Fibroblast of mammary gland (primary cell): Measurements from ENCODE around the gene HDLBP.

Experiments used
- DNase-seq: peaks from one replicate; pipeline ENCODE4 v3.0.0-alpha.2; 2010; ENCODE audit warnings: low read depth
- H3K4me3 ChIP-seq: 2 replicates; pipeline ENCODE4 v1.5.1; 2011; ENCODE audit warnings: low read depth, mild to moderate bottlenecking, low read length, moderate library complexity; ENCODE audit not compliant: control insufficient read depth
- CTCF ChIP-seq: conservative IDR thresholded peaks from 2 replicates; pipeline ENCODE4 v1.5.1; 2011; ENCODE audit warnings: low read depth, low read length, inconsistent platforms; ENCODE audit not compliant: control insufficient read depth, insufficient read depth

Gene HDLBP

GRCh38 chr2:241267249-241268067, 48.0 kb downstream of the HDLBP start:
- no peak overlapping the region for H3K4me3 ChIP-seq
- DNase-seq, result no peak
- no peak for TF ChIP-seq CTCF

GRCh38 chr2:241265506-241265905, 50.0 kb downstream of the HDLBP start:
- TF ChIP-seq CTCF, result no peak
- H3K4me3 ChIP-seq, result no peak overlapping the region
- no peak for DNase-seq

- no peak overlapping the region for H3K4me3 ChIP-seq
- no peak for TF ChIP-seq CTCF
- no peak for DNase-seq
Observed at GRCh38 chr2:241263061-241263460, 52.4 kb downstream of the HDLBP start.

- no peak for TF ChIP-seq CTCF
- H3K4me3 ChIP-seq, result no peak overlapping the region
- no peak for DNase-seq
Observed at GRCh38 chr2:241261628-241262027, 53.8 kb downstream of the HDLBP start.

GRCh38 chr2:241260911-241261310, 54.6 kb downstream of the HDLBP start:
- TF ChIP-seq CTCF, result no peak
- DNase-seq, result no peak
- no peak overlapping the region for H3K4me3 ChIP-seq

GRCh38 chr2:241258505-241259280, 56.8 kb downstream of the HDLBP start:
- DNase-seq, result no peak
- no peak for TF ChIP-seq CTCF
- no peak overlapping the region for H3K4me3 ChIP-seq
